ENCODE results near the gene UBE3D.

Gene UBE3D

GRCh38 chr6:83097675-83098074 is 32.0 kb upstream of the UBE3D start (continued):
- TF ChIP-seq PRDM2 (tag by site-specific recombination; IDR thresholded peaks at IDR 0.05; ENCODE audit: borderline replicate concordance) (no peak), ZNF623 (tag by site-specific recombination; IDR thresholded peaks at IDR 0.05) (no peak), ZBTB49 (tag by site-specific recombination; IDR thresholded peaks at IDR 0.05; ENCODE audit: low read depth) (no peak), ZNF704 (tag by site-specific recombination; IDR thresholded peaks at IDR 0.05) (no peak), ZNF132 (tag by site-specific recombination; IDR thresholded peaks at IDR 0.05; ENCODE audit: borderline replicate concordance) (no peak), INSM2 (tag by site-specific recombination; IDR thresholded peaks at IDR 0.05) (no peak), ZNF692 (tag by site-specific recombination; IDR thresholded peaks at IDR 0.05) (no peak)

GRCh38 chr6:83097204-83097603 is 31.6 kb upstream of the UBE3D start:
- ChIA-PET CTCF (interaction anchor here (0.7 kb wide), 2 partner anchors 14 to 974 kb away, joined by 3 read pairs; no protein-coding TSS in a partner anchor), POLR2A (no interaction called here)
- H3K36me3 ChIP-seq (ENCODE audit: control insufficient read depth in 2 of 2, insufficient read depth in 1 of 2, low read length in 2 of 2) = peaks cover 3 to 19% of the 10 kb centered on the region in 2 experiments
- H3K4me3 ChIP-seq (ENCODE audit: low read depth, low read length) = no peak overlapping the region
- no peak for TF ChIP-seq ZNF266 (tag by site-specific recombination; IDR thresholded peaks at IDR 0.05; ENCODE audit: low read depth)
- no peak for TF ChIP-seq ZNF558 (tag by site-specific recombination; IDR thresholded peaks at IDR 0.05)
- no peak for TF ChIP-seq SETDB1 (IDR thresholded peaks at IDR 0.05; ENCODE audit: insufficient read length, low read length)
- TF ChIP-seq ZNF660 (tag by site-specific recombination; IDR thresholded peaks at IDR 0.05) = no peak
- no peak for TF ChIP-seq BCL11B (tag by site-specific recombination; IDR thresholded peaks at IDR 0.05; ENCODE audit: low read depth)
- no peak for TF ChIP-seq HIC1 (tag by site-specific recombination; IDR thresholded peaks at IDR 0.05)
- TF ChIP-seq HOXC10 (CRISPR knock-in tag; IDR thresholded peaks at IDR 0.05) = no peak
- TF ChIP-seq SALL2 (tag by site-specific recombination; IDR thresholded peaks at IDR 0.05; ENCODE audit: borderline replicate concordance) = no peak
- TF ChIP-seq ZNF580 (tag by site-specific recombination; IDR thresholded peaks at IDR 0.05) = no peak
- no peak for TF ChIP-seq ZNF423 (tag by site-specific recombination; IDR thresholded peaks at IDR 0.05)
- no peak for TF ChIP-seq HOXA7 (CRISPR knock-in tag; IDR thresholded peaks at IDR 0.05; ENCODE audit: borderline replicate concordance)
- H3K9me3 ChIP-seq (ENCODE audit: control insufficient read depth, insufficient read depth, low read depth, low read length) = no peaks in the 10 kb centered on the region
- H3K27ac ChIP-seq (ENCODE audit: extremely low read depth, low read depth, low read length) = no peak overlapping the region
- H3K4me1 ChIP-seq (ENCODE audit: control insufficient read depth, insufficient read depth, low read length) = no peaks in the 10 kb centered on the region

All from HEK293 (cell line).